SK-N-MC (cell line): Measurements from ENCODE around the gene ART1.
"Not testable (repeated sequence)": the region's sequence is repeated elsewhere in the genome, so short reads cannot be mapped to it uniquely, and the experiment has no call there.

Experiments used
- DNase-seq: peaks from one replicate; pipeline ENCODE4 v3.0.0-alpha.2; 2011; ENCODE audit warnings: low read depth, low spot score
- H3K27ac ChIP-seq: fragments of 200-600 bp; sonication (generic); 2 replicates; pipeline ENCODE4 v1.5.1; 2016; ENCODE audit warnings: mixed run types
- H3K36me3 ChIP-seq: fragments of 200-600 bp; sonication (generic); 2 replicates; pipeline ENCODE4 v1.6.1; 2017; ENCODE audit warnings: antibody characterized with exemption, low read length, mixed read lengths; ENCODE audit not compliant: insufficient read depth
- H3K4me3 ChIP-seq: fragments of 200-600 bp; sonication (generic); 2 replicates; pipeline ENCODE4 v1.5.1; 2016
- H3K9ac ChIP-seq: fragments of 200-600 bp; sonication (generic); 2 replicates; pipeline ENCODE4 v1.8.0; 2017; ENCODE audit warnings: mixed run types, mixed read lengths; ENCODE audit not compliant: insufficient read length
- H3K9me3 ChIP-seq: fragments of 200-600 bp; sonication (generic); 2 replicates; pipeline ENCODE4 v1.6.1; 2017; ENCODE audit warnings: low read depth, mild to moderate bottlenecking, antibody characterized with exemption, low read length, moderate library complexity, mixed read lengths
- EZH2 ChIP-seq: fragments of 200-600 bp; sonication (generic); IDR thresholded peaks from one replicate; pipeline ENCODE4 v1.6.1; 2017; ENCODE audit warnings: antibody characterized with exemption
- FOXP2 ChIP-seq: optimal IDR thresholded peaks from 2 replicates; pipeline ENCODE3; 2011; ENCODE audit warnings: mild to moderate bottlenecking, moderate library complexity; ENCODE audit not compliant: insufficient read depth; ENCODE audit errors: extremely low read length, control extremely low read depth
- POLR2AphosphoS5 ChIP-seq: IDR thresholded peaks from 2 replicates; pipeline ENCODE4 v1.6.1; 2012; ENCODE audit warnings: mild to moderate bottlenecking, low read depth, low read length, borderline replicate concordance

ART1 gene

GRCh38 chr11:3641191-3641590, 3.7 kb upstream of the ART1 start:
- Histone ChIP-seq H3K4me3 (no peak overlapping the region), H3K9me3 (no peaks in the 10 kb centered on the region), H3K36me3 (no peaks in the 10 kb centered on the region), H3K27ac (no peak overlapping the region), H3K9ac (no peak overlapping the region)
- TF ChIP-seq POLR2AphosphoS5 (no peak), FOXP2 (no peak), EZH2 (no peak)
- DNase-seq: no peak

GRCh38 chr11:3641701-3642070, 3.2 kb upstream of the ART1 start, which contains the start of gene ART5:
Gene ART5 (minus strand): TSS chr11:3641992. CDS start chr11:3641862, 130 bp downstream.
- Histone ChIP-seq H3K9me3 (no peaks in the 10 kb centered on the region), H3K36me3 (no peaks in the 10 kb centered on the region), H3K9ac (peak within 1 kb of the TSS; percentile 47), H3K27ac (no peak within 1 kb of the TSS), H3K4me3 (peak within 1 kb of the TSS; percentile 80)
- TF ChIP-seq EZH2 (no peak), FOXP2 (no peak), POLR2AphosphoS5 (no peak)
- DNase-seq: no peak

GRCh38 chr11:3642071-3642951, 2.6 kb upstream of the ART1 start:
- Histone ChIP-seq H3K36me3 (no peaks in the 10 kb centered on the region), H3K4me3 (peak overlapping the region; percentile 80), H3K27ac (no peak overlapping the region), H3K9me3 (no peaks in the 10 kb centered on the region), H3K9ac (peak overlapping the region; percentile 47)
- TF ChIP-seq FOXP2: no peak
- no peak for DNase-seq

- not testable (repeated sequence) for H3K4me3 ChIP-seq, H3K9me3 ChIP-seq, H3K36me3 ChIP-seq, H3K9ac ChIP-seq, DNase-seq, H3K27ac ChIP-seq
These were observed 1.8 kb upstream of the ART1 start for GRCh38 chr11:3643102-3643546.

DNA sequence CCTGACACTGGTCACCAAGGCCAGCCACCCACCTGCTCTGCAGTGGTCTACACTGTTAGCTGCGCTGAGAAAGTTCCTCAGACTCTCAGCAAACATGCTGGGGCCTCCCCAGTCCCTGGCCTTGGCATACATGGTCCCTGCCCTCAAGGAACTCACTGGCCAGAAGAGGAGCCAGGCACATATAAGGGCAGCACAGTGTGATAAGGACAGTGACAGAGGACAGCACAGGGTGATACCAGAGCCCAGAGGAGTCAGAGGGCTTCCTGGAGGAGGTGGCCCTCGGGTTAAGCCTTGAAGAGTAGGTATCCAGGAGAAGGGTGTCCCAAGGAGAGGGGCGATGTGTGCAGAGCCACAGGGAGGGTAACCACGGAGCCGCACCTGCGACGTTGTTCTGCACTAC, 624 bp downstream of the ART1 start:
- Histone ChIP-seq H3K9ac (no peak overlapping the region), H3K9me3 (no peaks in the 10 kb centered on the region), H3K36me3 (no peaks in the 10 kb centered on the region), H3K27ac (no peak overlapping the region), H3K4me3 (no peak overlapping the region)
- DNase-seq: no peak
- TF ChIP-seq FOXP2 (no peak), POLR2AphosphoS5 (no peak), EZH2 (no peak)

- H3K4me3 ChIP-seq, H3K9me3 ChIP-seq, H3K36me3 ChIP-seq, DNase-seq, H3K27ac ChIP-seq, H3K9ac ChIP-seq: not testable (repeated sequence)
These were observed 3.9 kb downstream of the ART1 start for GRCh38 chr11:3648843-3649242.

DNA sequence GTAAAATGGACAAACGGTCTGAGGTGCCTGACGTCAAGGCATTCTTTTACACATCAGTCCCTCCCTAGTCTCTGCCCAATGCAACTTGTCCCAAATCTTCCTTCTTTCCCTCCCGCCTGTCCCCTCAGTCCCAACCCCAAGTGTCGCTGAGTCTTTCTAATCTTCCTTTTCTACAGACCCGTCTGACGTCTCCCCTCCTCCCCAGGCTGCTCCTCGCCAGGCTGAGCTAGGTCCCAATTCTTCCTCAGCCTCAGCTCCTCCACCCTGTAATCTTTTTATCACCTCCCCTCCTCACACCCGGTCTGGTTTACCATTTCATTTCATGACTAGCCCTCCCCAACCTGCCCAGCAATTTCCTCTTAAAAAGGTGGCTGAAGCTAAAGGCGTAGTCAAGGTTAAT, 4.4 kb downstream of the ART1 start:
- not testable (repeated sequence) for H3K36me3 ChIP-seq, H3K9ac ChIP-seq, H3K9me3 ChIP-seq, H3K27ac ChIP-seq, DNase-seq, H3K4me3 ChIP-seq

DNA sequence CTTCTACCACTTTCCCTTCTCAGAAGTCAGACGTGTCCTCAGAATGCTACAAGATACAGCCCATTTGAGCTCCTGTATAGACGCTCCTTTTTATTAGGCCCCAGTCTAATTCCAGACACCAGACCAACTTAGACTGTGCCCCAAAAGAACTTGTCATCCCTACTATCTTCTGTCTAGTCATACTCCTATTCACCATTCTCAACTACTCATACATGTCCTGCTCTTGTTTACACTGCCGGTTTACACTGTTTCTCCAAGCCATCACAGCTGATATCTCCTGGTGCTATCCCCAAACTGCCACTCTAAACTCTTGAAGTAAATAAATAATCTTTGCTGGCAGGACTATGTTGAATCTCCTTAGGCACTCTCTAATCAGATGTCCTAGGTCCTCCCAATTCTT, 7.6 kb downstream of the ART1 start:
- not testable (repeated sequence) for H3K9me3 ChIP-seq, H3K4me3 ChIP-seq, H3K9ac ChIP-seq, H3K36me3 ChIP-seq, DNase-seq, H3K27ac ChIP-seq

DNA sequence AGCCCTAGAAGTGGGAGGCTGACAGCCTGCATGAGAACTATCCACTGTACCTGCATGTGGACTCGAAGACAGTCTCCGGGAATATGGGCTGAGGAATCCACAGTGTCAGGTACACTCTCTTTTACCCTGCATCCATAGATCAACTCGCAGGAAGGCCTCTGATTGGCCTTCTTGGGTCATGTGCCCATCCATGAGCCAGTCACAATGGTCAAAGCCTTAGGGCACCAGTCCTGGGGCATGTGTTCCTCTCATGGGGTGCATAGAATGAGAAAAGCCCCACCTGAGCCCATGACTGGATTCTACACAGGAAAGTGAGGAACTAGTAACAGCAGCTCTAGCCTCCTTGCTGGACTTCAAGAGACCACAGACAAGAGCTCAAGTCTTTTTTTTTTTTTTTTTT, 10.6 kb downstream of the ART1 start:
- Histone ChIP-seq H3K9ac (no peak overlapping the region), H3K36me3 (no peaks in the 10 kb centered on the region), H3K27ac (no peak overlapping the region), H3K9me3 (no peaks in the 10 kb centered on the region), H3K4me3 (no peak overlapping the region)
- no peak for TF ChIP-seq EZH2
- TF ChIP-seq POLR2AphosphoS5: no peak
- no peak for TF ChIP-seq FOXP2
- DNase-seq: no peak

- H3K4me3 ChIP-seq, H3K36me3 ChIP-seq, H3K9ac ChIP-seq, DNase-seq, H3K9me3 ChIP-seq, H3K27ac ChIP-seq: not testable (repeated sequence)
These were observed 12.4 kb downstream of the ART1 start for GRCh38 chr11:3657331-3657730.
